K562 (cell line): ENCODE measurements around the gene CACNB2. TPM values are rescaled to one million over a fixed set of nuclear protein-coding genes. Genes with fewer than 3 reads are reported as not detected.

Experiments used
- ATAC-seq: fragments of 200-7000 bp; cut with Tn5 transposase; 3 replicates; pipeline ENCODE4 v1.9.1; 2020; ENCODE audit warnings: moderate library complexity
- BruUV-seq: library from RNA; stranded (reverse); fragments of 400-500 nt; replicated peaks from 2 replicates; lab custom pipeline; 2021; lab: Mats Ljungman, UMichigan
- CTCF ChIA-PET: fragments of 300-600 bp; formaldehyde crosslinking; extraction: SDS; loops from one replicate; lab custom pipeline; 2021; ENCODE audit warnings: low intra/inter-chr PET ratio; lab: Yijun Ruan, JAX
- POLR2A ChIA-PET: fragments of 300-600, 350-650 bp; sonication (Branson Sonifier 250); formaldehyde crosslinking; extraction: SDS; loops from one replicate; lab custom pipeline; 2021; ENCODE audit warnings: antibody characterized with exemption, inconsistent platforms; lab: Yijun Ruan, JAX
- DNase-seq, 4 experiments: peaks; one replicate each; pipeline versions ENCODE4 v3.0.0 to v3.0.0-alpha.2; 2011 to 2018; ENCODE audit warnings: low spot score in 3 of 4, mixed read lengths in 3 of 4; ENCODE audit errors: extremely low read depth in 1 of 4
- FAIRE-seq: peaks from 2 replicates; lab custom pipeline; 2011; peaks lifted over from hg19 to GRCh38; lab: Jason Lieb, UNC
- H2AFZ ChIP-seq: 2 replicates; pipeline ENCODE4 v1.6.0; 2011; ENCODE audit warnings: low read depth, low read length, control low read depth, inconsistent platforms
- H3K27ac ChIP-seq: fragments of 200-600 bp; 3 replicates; pipeline ENCODE4 v1.8.0; 2011; ENCODE audit warnings: low read depth, mild to moderate bottlenecking, control low read depth, inconsistent platforms, low read length, moderate library complexity, mixed read lengths; ENCODE audit errors: extremely low read depth
- H3K27me3 ChIP-seq, 2 experiments: fragments of 300-600 bp in 1 of 2; 2 replicates in 1 of 2; 3 replicates in 1 of 2; pipeline versions ENCODE4 v1.6.0 to v1.8.0; 2011; ENCODE audit warnings: inconsistent platforms in 2 of 2, low read length in 2 of 2, mild to moderate bottlenecking in 1 of 2, mixed read lengths in 1 of 2, moderate library complexity in 1 of 2; ENCODE audit not compliant: control insufficient read depth in 2 of 2, insufficient read depth in 2 of 2
- H3K36me3 ChIP-seq: fragments of 300-600 bp; 3 replicates; pipeline ENCODE4 v1.8.0; 2011; ENCODE audit warnings: mild to moderate bottlenecking, low read length, inconsistent platforms; ENCODE audit not compliant: control insufficient read depth, insufficient read depth
- H3K4me1 ChIP-seq, 2 experiments: fragments of 200-600 bp in 1 of 2; replicated peaks in 1 of 2; 2 replicates in 1 of 2; 3 replicates in 1 of 2; pipeline versions ENCODE4 v1.5.1 to v1.8.0; 2011; ENCODE audit warnings: inconsistent platforms in 2 of 2, low read length in 2 of 2, mild to moderate bottlenecking in 1 of 2, mixed read lengths in 1 of 2, moderate library complexity in 1 of 2; ENCODE audit not compliant: control insufficient read depth in 2 of 2, insufficient read depth in 2 of 2
- H3K4me2 ChIP-seq: 2 replicates; pipeline ENCODE4 v1.6.1; 2011; ENCODE audit warnings: low read length, control low read depth, inconsistent platforms, mixed read lengths; ENCODE audit not compliant: insufficient read depth
- H3K4me3 ChIP-seq: fragments of 200-600 bp; sonication (generic), shearing (Covaris generic); 2 replicates; pipeline ENCODE4 v1.5.1; 2016; ENCODE audit warnings: control low read depth, inconsistent platforms
- H3K79me2 ChIP-seq: fragments of 200-600 bp; 3 replicates; pipeline ENCODE4 v1.8.0; 2011; ENCODE audit warnings: low read length, inconsistent platforms; ENCODE audit not compliant: control insufficient read depth, insufficient read depth
- H3K9ac ChIP-seq, 2 experiments: 2 replicates each; pipeline versions ENCODE4 v1.6.0 to v1.6.1; 2011; ENCODE audit warnings: low read depth in 2 of 2, low read length in 2 of 2, control low read depth in 1 of 2, inconsistent platforms in 1 of 2, mild to moderate bottlenecking in 1 of 2, mixed read lengths in 1 of 2; ENCODE audit not compliant: insufficient read depth in 1 of 2
- H3K9me1 ChIP-seq: one replicate; pipeline ENCODE4 v1.6.0; 2011; ENCODE audit warnings: inconsistent platforms, mild to moderate bottlenecking, low read length, moderate library complexity; ENCODE audit not compliant: control insufficient read depth, insufficient read depth
- H3K9me3 ChIP-seq: replicated peaks from 2 replicates; pipeline ENCODE4 v1.5.1; 2011; ENCODE audit warnings: low read depth, low read length, inconsistent platforms; ENCODE audit not compliant: control insufficient read depth, insufficient read depth
- H4K20me1 ChIP-seq: replicated peaks from 2 replicates; pipeline ENCODE4 v1.6.1; 2011; ENCODE audit warnings: low read length, inconsistent platforms, mixed read lengths; ENCODE audit not compliant: control insufficient read depth, insufficient read depth
- AFF1 ChIP-seq, 2 experiments: fragments of 450-650 bp; IDR thresholded peaks; 2 replicates each; pipeline ENCODE4 v1.6.1; 2018; ENCODE audit warnings: mild to moderate bottlenecking in 2 of 2, low read depth in 1 of 2; ENCODE audit not compliant: partially characterized antibody in 2 of 2
- GTF2A2 ChIP-seq: IDR thresholded peaks from 2 replicates; pipeline ENCODE4 v1.6.1; 2016; ENCODE audit warnings: mild to moderate bottlenecking, missing genetic modification characterization, missing compliant biosample characterization
- IRF2 ChIP-seq: sonication (generic); formaldehyde crosslinking; IDR thresholded peaks from 2 replicates; pipeline ENCODE4 v1.8.1; 2022; ENCODE audit warnings: mild to moderate bottlenecking, missing genetic modification reagents
- KAT7 ChIP-seq: sonication (generic); formaldehyde crosslinking; IDR thresholded peaks from 2 replicates; pipeline ENCODE4 v1.8.0; 2022; ENCODE audit warnings: missing genetic modification reagents, mild to moderate bottlenecking, borderline replicate concordance
- KLF10 ChIP-seq: fragments of 250-450 bp; sonication (Bioruptor Pico); IDR thresholded peaks from 2 replicates; pipeline ENCODE4 v1.6.1; 2021; ENCODE audit warnings: matching md5 sums
- ZBTB8A ChIP-seq: fragments of 450-650 bp; IDR thresholded peaks from 2 replicates; pipeline ENCODE4 v1.6.1; 2018; ENCODE audit warnings: mild to moderate bottlenecking, moderate library complexity; ENCODE audit not compliant: partially characterized antibody
- ZC3H11A ChIP-seq: IDR thresholded peaks from 2 replicates; pipeline ENCODE4 v1.6.1; 2012; ENCODE audit warnings: low read depth, low read length, improper control_type of control experiment
- ZMIZ1 ChIP-seq, 2 experiments: fragments of 150-350 bp in 1 of 2; IDR thresholded peaks; 2 replicates each; pipeline ENCODE4 v1.6.1; 2012 to 2016; ENCODE audit warnings: low read depth in 2 of 2, low read length in 2 of 2, mild to moderate bottlenecking in 1 of 2, moderate library complexity in 1 of 2
- ZNF133 ChIP-seq: fragments of 250-450 bp; sonication (Bioruptor Pico); IDR thresholded peaks from 2 replicates; pipeline ENCODE4 v1.4.0; 2020; ENCODE audit warnings: mild to moderate bottlenecking
- ZNF77 ChIP-seq: fragments of 250-450 bp; sonication (Bioruptor Pico); IDR thresholded peaks from 2 replicates; pipeline ENCODE4 v1.5.0; 2020
- WGBS: fragments of 100-300 bp; shearing (Covaris generic); methylation state at CpG from one replicate; pipeline ENCODE4 v1.1.6; 2016; ENCODE audit warnings: low coverage, mixed read lengths; ENCODE audit not compliant: insufficient coverage; ENCODE audit errors: missing lambda C conversion rate; 5-methylcytosine and 5-hydroxymethylcytosine counted together
- in situ Hi-C: fragments of 300-500 bp; cut with MboI; formaldehyde crosslinking; loops from 4 replicates; pipeline ENCODE4 v1.15.0; 2018; ENCODE audit warnings: inconsistent platforms, mixed read lengths
- intact Hi-C: fragments of 100-400 bp; cut with micrococcal nuclease; formaldehyde crosslinking; loops from 2 replicates; pipeline ENCODE4 v1.14.2; 2022
- polyA plus RNA-seq, 8 experiments: library from polyadenylated mRNA; depleted of rRNA in 4 of 8; stranded (reverse) in 5 of 8; unstranded in 3 of 8; fragments of >200 nt; fragmentation: Nextera tagmentation in 2 of 8; fragmentation: Illumina TruSeq in 1 of 8; extraction: Ambion mirVana in 2 of 8; extraction: Trizol in 1 of 8; gene quantifications; 2 replicates each; pipeline versions ENCODE4 v1.2.1 to v1.2.3, GENCODE V29; 2011 to 2014; ENCODE audit warnings: inconsistent platforms in 1 of 8, missing spikeins in 1 of 8
- total RNA-seq, 7 experiments: library from RNA; depleted of rRNA in 6 of 7; stranded (reverse); fragments of >200 nt in 6 of 7; fragmentation: Illumina TruSeq in 2 of 7; extraction: Trizol in 2 of 7; gene quantifications; 2 replicates each; pipeline versions ENCODE4 v1.2.1 to v1.2.3, GENCODE V29; 2011 to 2021; ENCODE audit warnings: low replicate concordance in 1 of 7

The CACNB2 gene
- total and polyA plus RNA-seq, 9 of the 15 experiments (the other 6 are each of a cell fraction or from before 2014, with no cell fraction given) = 1.8 to 2.2 TPM; not detected in 7

GRCh38 chr10:18201877-18202276, 61.7 kb downstream of the CACNB2 start (continued):
- TF ChIP-seq ZMIZ1 (IDR thresholded peaks at IDR 0.05; ENCODE audit: low read depth in 2 of 2, low read length in 2 of 2) (no peak), ZNF77 (CRISPR knock-in tag) (no peak), KAT7 (CRISPR knock-in tag) (no peak)

- ATAC-seq = no peak
- DNase-seq = no peak
- Histone ChIP-seq H3K79me2 (no peaks in the 10 kb centered on the region), H3K36me3 (no peaks in the 10 kb centered on the region), H3K4me3 (no peak overlapping the region), H3K27ac (no peak overlapping the region), H3K9me3 (no peaks in the 10 kb centered on the region), H3K9me1 (no peaks in the 10 kb centered on the region), H3K27me3 (no peaks in the 10 kb centered on the region; a peak in 1 of 5 replicates), H3K4me1 (no peaks in the 10 kb centered on the region), H4K20me1 (no peaks in the 10 kb centered on the region), H2AFZ (no peak overlapping the region), H3K9ac (no peak overlapping the region), H3K4me2 (no peak overlapping the region)
- no TSS peak for BruUV-seq
- 2% methylated on average over 6 of the region's 6 CpGs for WGBS
- in situ Hi-C loops (no loop called here), intact Hi-C loops (no loop called here)
- no peak for TF ChIP-seq AFF1 (IDR thresholded peaks at IDR 0.05; ENCODE audit: low read depth in 1 of 2, partially characterized antibody in 2 of 2)
- TF ChIP-seq IRF2 (CRISPR knock-in tag) = no peak
- TF ChIP-seq ZNF133 = no peak
- no peak for TF ChIP-seq GTF2A2 (tag)
- no peak for TF ChIP-seq KLF10 (CRISPR knock-in tag)
- no peak for TF ChIP-seq ZBTB8A
- TF ChIP-seq ZC3H11A = no peak
- ChIA-PET CTCF (no interaction called here), POLR2A (no interaction called here)
- FAIRE-seq = no peak
Observed at GRCh38 chr10:18202680-18203460, 62.6 kb downstream of the CACNB2 start.
